GM15510 (cell line): ENCODE data around the gene DGKG.

Experiments used
- POLR2A ChIP-seq: IDR thresholded peaks from 3 replicates; pipeline ENCODE4 v1.6.1; 2011; ENCODE audit warnings: borderline replicate concordance; ENCODE audit not compliant: insufficient read length; ENCODE audit errors: extremely low read depth

Gene DGKG

DNA sequence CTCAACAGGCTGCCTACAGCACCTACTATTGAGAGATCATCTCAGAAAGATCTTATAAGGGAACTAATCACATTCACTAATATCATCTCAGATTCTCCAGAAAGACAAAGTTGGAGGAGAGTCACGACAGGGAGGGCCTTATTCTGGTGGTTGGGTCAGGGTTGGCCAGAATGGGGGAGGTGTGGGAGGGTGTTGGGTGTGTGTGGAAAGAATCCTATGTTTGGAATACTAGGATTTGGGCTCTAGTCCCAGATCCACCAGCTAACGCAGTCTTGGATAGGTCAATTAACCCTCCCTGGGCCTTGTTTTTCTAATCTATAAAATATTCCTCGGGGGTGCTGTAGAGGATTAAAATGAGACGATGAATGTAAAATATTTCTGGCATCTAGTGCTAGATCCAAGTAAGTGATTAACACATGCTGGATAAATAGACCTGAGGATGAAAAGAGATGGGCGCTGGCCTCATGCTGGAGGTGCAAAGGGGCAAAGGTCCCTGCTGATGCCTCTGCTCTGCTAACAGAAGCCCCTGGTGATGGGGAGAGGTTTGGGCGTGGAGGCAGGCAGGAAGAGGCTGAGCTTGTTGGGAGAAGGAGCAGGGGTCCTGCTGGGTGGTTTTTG lies 185.6 kb downstream of the DGKG start:
- TF ChIP-seq POLR2A: no peak

DNA sequence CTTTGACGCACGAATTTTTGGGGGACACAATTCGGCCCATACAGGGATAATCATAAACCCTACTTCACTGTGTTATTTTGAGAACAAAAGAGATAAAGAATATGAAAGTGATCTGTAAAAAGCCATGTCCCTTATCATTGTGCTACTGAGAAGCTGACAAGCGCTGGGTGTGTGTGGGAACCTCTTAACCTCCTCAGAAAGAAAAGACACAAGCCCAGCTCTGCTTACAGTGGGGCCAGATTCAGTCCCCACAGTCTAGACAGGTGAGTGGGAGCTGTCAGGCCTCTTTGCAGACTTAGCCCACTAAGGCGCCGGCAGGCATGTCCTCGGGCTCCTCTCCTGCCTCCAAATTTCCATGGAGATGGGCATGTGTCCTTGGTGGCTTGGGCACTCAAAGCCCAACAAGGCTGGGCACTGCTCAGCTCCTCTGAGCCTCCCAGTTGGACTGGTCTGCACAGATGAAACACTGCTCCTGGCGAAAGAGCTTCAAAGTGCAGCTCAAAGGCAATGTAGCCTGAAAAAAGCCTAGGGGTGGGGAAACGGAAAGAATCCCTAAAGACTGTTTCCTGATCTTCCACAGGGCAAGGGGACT lies 188.7 kb downstream of the DGKG start:
- no peak for TF ChIP-seq POLR2A

DNA sequence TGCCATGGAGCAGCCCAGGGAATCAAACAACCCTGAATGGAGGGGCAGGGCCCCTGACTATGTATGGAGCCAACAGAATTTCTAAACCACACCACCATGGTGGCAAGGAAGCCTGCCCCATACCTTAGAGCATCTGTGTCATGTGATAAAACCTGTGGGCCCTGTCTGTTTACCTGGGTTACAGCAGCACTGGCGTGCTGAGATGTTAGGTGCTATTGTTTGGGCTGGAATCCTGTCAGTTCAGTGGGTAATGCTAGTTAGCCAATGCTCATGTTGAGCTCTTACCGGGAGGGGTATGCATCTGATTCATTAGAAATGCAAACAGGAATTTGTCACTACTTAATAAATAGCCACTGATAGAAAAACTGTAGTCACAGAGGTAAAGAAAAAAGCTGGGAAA lies 189.7 kb downstream of the DGKG start:
- TF ChIP-seq POLR2A: no peak

DNA sequence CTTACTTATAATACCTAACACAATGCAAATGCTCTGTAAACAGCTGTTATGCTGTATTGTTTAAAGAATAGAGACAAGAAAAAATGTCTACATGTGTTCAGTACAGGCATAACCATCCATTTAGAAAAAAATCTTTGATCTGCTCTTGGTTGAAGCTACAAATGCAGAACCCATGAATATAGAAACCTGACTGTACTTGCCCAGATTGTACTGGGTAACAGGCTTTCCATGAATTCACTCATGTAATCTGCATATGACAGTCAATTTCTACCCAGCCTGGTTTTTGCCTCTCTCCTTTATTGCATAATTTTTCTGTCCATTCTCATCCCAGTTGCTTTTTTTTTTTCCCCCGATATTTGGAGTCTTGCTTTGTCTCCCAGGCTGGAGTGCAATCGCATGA lies 190.5 kb downstream of the DGKG start:
- TF ChIP-seq POLR2A: no peak

DNA sequence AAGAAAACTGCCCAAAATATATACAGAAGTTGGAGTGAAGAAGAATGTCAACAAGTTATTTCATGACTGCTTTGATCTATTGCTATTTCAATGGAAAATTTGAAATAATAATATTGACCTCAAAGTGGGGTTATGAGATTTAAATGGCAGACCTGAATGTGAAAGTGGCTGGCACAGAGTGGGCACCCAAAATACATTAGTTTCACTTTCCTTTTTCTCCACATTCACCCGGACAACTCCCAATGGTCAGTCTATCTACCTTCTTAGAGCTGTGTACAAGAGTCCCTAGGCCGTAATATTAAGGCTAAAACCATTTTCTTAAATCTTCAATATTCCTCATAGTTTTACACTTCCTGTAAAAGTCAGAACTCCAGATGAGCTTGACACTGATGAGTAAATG lies 191.5 kb downstream of the DGKG start:
- TF ChIP-seq POLR2A: no peak

DNA sequence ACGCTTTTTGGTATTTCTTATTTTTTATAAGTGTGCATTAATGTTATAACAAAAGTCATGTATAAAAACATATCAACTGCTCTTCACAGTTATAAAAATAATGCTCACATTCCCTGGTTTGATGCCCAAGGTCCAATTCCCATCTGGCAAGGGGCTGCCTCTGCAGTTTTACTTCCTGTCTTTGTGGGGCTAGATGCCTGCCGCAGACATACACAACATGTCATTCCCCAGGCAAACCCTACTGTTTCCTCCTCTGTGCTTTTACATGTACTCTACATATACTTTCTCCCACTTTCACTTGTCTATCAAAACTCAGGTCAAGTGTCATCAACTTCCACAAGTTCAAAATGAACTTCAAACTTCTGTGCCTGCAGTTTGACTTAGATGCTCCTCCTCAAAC lies 192.7 kb downstream of the DGKG start:
- TF ChIP-seq POLR2A: no peak

DNA sequence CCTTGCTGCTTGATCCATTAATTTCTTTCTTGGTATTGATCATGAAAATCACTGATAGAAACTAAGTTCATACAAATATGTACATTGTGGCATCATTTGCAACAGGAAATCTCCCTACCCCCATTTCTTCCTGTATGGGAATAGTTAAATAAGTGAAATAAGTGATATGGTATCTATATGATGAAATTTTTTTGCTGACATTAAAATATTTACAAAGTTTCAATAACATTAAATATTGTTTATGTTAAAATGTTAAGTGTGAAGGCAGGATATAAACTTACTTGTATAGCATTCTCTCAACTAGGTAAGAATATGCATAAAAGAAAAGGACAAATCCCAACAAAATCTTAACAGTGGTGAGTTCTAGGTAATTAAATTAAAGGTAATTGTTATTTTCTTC lies 193.1 kb downstream of the DGKG start:
- no peak for TF ChIP-seq POLR2A

DNA sequence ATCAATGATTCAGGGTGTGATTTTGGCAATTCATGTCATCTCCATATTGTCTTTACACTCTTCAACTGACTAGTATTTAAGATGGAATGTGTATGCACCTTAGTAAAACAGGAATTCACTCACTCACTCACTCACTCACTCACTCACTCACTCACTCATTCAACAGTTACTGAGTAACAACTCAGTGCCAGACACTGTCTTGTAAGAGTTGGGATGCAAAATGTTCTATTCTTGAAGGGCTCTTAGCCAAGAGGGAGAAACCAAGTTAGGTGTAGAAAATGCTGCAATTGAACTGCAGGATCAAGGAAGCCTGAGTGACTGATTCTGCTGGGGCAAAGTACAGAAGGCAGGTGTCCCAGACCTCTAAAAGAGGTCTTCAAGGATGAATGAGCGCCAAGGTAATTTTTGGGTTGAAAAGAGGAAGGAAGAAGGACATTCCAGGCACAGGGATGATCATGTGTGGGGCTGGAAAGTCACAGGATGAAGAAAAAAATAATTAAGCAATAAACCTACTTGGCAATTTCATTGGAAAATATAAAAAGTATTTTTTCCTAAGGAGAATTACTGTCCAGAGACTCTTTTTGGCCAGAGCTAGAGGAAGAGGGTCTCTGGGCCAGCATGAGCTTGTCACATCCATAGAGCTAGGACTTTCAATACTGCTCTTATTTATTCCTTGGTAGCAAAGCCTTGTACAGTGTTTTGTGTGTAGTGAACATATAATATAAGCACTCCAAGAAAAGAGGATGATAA lies 194.2 kb downstream of the DGKG start:
- TF ChIP-seq POLR2A: no peak

DNA sequence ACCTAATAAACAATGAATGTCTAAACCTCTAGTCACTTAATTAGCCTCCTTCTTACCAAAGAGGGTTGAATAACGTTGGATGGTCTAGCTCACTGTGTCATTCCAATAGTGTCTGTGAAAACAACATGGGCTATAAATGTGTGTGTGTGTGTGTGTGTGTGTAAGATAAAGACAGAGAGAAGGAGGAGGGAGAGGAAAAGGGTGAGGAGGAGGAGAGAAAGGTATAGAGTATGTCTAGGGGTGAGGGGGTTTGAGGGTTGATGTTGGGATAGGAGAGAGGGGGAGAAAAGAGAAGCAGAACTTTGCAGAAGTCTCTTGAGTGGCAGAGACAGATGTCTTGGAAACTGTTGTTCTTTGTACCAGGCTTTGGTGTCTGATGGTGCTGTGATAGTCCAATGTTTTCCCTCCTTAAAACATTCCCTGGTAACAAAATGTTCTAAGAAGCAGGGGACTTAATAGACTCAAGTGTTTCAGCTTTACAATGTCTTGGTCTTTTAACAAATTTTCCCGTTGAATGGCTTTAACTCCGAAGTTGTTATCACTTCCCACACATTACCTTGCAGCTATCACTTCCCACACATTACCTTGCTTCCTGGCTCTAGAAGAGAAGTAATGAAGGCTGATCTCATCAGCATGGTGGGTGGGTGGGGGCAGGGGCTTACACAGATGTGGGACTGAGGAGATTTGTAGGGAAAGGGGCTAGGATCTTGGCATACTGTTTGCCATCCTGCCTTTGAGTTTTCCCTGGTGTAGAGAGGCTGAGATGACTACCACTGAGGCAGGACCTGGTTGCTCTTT lies 195.3 kb downstream of the DGKG start:
- no peak for TF ChIP-seq POLR2A

DNA sequence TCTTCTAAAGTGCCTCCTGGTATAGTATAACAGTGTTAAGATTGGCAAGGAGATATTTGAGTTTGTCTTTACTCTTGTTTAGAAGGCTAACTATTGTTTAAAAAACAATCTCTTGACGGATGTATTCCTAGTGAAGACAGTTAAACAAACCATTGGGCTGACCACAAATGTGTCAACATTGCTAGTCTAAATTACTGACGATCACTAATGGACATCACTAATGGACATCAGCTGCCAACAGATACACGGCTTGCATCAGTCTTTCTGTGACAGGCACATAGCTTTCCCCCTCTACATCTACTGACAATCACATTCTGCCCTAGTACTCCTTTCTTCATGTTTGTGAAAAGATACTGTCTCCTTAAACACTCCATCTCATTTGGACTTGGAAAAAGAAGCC lies 196.0 kb downstream of the DGKG start:
- no peak for TF ChIP-seq POLR2A

DNA sequence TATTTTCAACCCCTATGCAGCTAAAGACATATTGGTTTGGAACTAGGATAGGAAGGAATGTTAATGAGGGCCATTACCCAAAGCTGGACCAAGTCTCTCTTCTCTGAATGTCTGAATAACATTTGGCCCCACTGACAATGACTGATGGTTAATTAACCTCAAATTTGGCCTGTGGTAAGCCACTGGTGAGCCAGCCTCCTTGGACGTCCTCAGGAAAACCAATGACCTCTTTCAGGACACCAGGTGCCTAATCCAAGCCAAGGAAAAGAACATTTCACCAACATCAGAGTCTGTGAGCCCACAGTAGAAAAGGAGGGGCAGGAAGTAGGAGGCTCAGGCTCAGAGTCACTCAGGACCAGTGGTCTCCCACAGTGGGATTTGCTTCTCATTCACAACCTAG lies 196.7 kb downstream of the DGKG start:
- no peak for TF ChIP-seq POLR2A

DNA sequence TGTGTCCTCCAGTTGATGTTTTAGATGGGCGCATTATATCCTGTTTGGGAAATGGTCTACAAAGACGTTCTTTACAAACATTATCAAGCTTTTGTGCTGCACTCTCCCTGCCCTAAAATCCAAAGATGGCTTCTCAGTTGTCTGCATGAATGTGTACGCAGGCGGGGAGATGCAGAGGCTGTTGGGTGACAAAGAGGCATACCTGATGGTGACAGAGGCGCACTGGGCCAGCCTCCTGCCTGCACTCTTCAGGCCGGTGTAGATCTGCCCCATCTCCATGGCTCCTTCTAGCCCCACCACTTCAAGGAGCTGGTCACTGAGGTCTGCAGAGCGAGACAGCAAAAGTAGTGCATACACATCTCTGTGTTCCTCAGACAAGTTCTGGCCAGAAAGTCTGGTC lies 197.3 kb downstream of the DGKG start:
- TF ChIP-seq POLR2A: no peak

DNA sequence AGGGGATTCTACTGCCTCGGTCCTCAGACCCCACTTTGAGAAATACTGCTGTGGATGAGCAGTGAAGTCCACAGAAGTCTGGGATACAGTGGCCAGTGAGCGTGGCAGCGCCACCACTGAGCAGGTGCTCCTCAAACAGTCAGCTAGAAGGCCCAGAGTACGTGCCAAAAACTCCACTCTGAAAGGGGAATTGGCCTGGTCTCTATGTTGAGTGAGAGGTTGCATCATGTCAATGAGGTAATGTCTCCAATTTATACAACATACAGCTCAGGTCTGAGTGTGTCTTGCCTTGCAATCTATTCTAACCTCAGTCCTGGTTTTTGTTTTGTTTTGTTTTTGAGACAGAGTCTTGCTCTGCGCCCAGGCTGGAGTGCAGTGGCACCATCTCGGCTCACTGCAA lies 199.8 kb downstream of the DGKG start:
- no peak for TF ChIP-seq POLR2A

DNA sequence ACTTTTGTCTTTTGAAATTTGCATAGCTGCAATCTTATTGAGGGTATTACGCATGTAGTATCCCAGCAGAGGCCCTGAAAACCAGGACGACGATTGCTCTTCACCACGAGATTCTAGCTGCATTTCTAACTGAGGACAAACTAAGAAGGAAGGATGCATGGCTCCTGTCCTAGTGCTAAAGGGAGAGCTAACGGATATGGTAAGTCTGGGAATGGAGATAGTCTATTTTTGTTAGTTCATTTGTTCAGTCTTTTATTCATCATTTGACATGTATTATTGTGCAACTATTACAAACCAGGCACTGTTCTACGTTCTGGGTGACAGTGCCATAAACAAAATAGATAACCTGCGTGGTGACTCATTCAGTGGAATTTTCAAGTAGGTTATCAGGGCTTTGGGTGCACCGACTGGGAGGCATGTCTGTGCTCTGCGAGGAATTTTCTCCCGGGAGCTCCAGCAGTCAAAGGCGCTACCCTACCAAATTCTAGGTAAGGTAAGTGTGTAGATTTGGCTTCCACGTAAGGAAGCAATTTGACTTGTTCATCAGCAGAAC lies 201.3 kb downstream of the DGKG start:
- TF ChIP-seq POLR2A: no peak

DNA sequence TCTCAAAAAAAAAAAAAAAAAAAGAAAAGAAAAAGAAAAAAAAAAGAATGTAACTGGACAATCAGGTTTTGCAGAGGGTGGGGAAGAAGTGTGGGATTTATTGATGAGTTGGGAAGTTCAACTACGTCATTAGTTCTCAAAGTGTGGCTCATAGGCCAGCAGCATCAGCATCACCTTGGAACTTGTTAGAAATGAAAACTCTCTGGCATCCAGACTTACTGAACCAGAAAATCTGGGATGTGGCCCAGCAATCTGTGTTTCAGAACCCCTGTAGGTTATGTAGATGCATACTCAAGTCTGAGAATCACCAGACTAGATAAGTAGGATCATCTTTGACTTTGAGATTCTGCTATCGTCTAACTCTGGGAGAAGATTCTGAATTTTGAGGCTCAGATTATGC lies 207.4 kb downstream of the DGKG start:
- no peak for TF ChIP-seq POLR2A
